Measurements from ENCODE around the gene KLHL29.

- TF ChIP-seq CTCF (conservative IDR thresholded peaks at IDR 0.05) (no peak), ZFX (IDR thresholded peaks at IDR 0.05) (no peak)
These were observed 79.2 kb downstream of the KLHL29 start for GRCh38 chr2:23464156-23464555.
